ENCODE results near the gene PDSS2.
"Not testable (repeated sequence)": the region's sequence is repeated elsewhere in the genome, so short reads cannot be mapped to it uniquely, and the experiment has no call there.

The PDSS2 gene

GRCh38 chr6:107140581-107140980 is 318.8 kb downstream of the PDSS2 start:
- Histone ChIP-seq H3K4me3 (ENCODE audit: low read length) (no peak overlapping the region), H3K9me3 (ENCODE audit: control insufficient read depth, insufficient read depth, low read length) (no peaks in the 10 kb centered on the region), H3K27ac (ENCODE audit: low read length) (no peak overlapping the region), H3K36me3 (ENCODE audit: control insufficient read depth, insufficient read depth, low read length) (no peaks in the 10 kb centered on the region), H3K4me1 (ENCODE audit: control insufficient read depth, insufficient read depth, low read length) (no peaks in the 10 kb centered on the region), H3K27me3 (ENCODE audit: control insufficient read depth, insufficient read depth, low read length) (no peaks in the 10 kb centered on the region)
- no CpG with 5 or more reads among the region's 3 CpGs for WGBS (ENCODE audit: insufficient coverage, insufficient read length)
- DNase-seq (ENCODE audit: low read depth, low spot score), result no peak

GRCh38 chr6:107136324-107136723 is 323.0 kb downstream of the PDSS2 start:
- not testable (repeated sequence) for H3K4me3 ChIP-seq (ENCODE audit: low read length); H3K27ac ChIP-seq (ENCODE audit: low read length); H3K9me3 ChIP-seq (ENCODE audit: control insufficient read depth, insufficient read depth, low read length); H3K4me1 ChIP-seq (ENCODE audit: control insufficient read depth, insufficient read depth, low read length); DNase-seq (ENCODE audit: low read depth, low spot score); H3K36me3 ChIP-seq (ENCODE audit: control insufficient read depth, insufficient read depth, low read length); H3K27me3 ChIP-seq (ENCODE audit: control insufficient read depth, insufficient read depth, low read length)
- WGBS (ENCODE audit: insufficient coverage, insufficient read length), result no CpG with 5 or more reads among the region's 3 CpGs

GRCh38 chr6:107135048-107135680 is 324.2 kb downstream of the PDSS2 start:
- not testable (repeated sequence) for H3K4me1 ChIP-seq (ENCODE audit: control insufficient read depth, insufficient read depth, low read length); H3K27me3 ChIP-seq (ENCODE audit: control insufficient read depth, insufficient read depth, low read length); H3K4me3 ChIP-seq (ENCODE audit: low read length); H3K27ac ChIP-seq (ENCODE audit: low read length); H3K36me3 ChIP-seq (ENCODE audit: control insufficient read depth, insufficient read depth, low read length); DNase-seq (ENCODE audit: low read depth, low spot score); H3K9me3 ChIP-seq (ENCODE audit: control insufficient read depth, insufficient read depth, low read length)
- no CpG with 5 or more reads among the region's 14 CpGs for WGBS (ENCODE audit: insufficient coverage, insufficient read length)

GRCh38 chr6:107132330-107132954 is 326.9 kb downstream of the PDSS2 start:
- 0 out of 2 replicates have a peak, but pooled peaks cover 3% of the 10 kb centered on the region for H3K36me3 ChIP-seq (ENCODE audit: control insufficient read depth, insufficient read depth, low read length)
- H3K27ac ChIP-seq (ENCODE audit: low read length), result no peak overlapping the region
- H3K4me1 ChIP-seq (ENCODE audit: control insufficient read depth, insufficient read depth, low read length), result peaks cover 4% of the 10 kb centered on the region; the same call in 1 of the 2 replicates
- H3K4me3 ChIP-seq (ENCODE audit: low read length), result no peak overlapping the region
- no peaks in the 10 kb centered on the region for H3K9me3 ChIP-seq (ENCODE audit: control insufficient read depth, insufficient read depth, low read length)
- DNase-seq (ENCODE audit: low read depth, low spot score), result no peak
- no peaks in the 10 kb centered on the region for H3K27me3 ChIP-seq (ENCODE audit: control insufficient read depth, insufficient read depth, low read length)
- no CpG with 5 or more reads among the region's 8 CpGs for WGBS (ENCODE audit: insufficient coverage, insufficient read length)

- Histone ChIP-seq H3K9me3 (ENCODE audit: control insufficient read depth, insufficient read depth, low read length) (no peaks in the 10 kb centered on the region), H3K4me1 (ENCODE audit: control insufficient read depth, insufficient read depth, low read length) (peaks cover 6% of the 10 kb centered on the region; the same call in 1 of the 2 replicates), H3K27me3 (ENCODE audit: control insufficient read depth, insufficient read depth, low read length) (no peaks in the 10 kb centered on the region), H3K4me3 (ENCODE audit: low read length) (no peak overlapping the region), H3K36me3 (ENCODE audit: control insufficient read depth, insufficient read depth, low read length) (0 out of 2 replicates have a peak, but pooled peaks cover 3% of the 10 kb centered on the region), H3K27ac (ENCODE audit: low read length) (no peak overlapping the region)
- DNase-seq (ENCODE audit: low read depth, low spot score), result no peak
- no CpG with 5 or more reads among the region's 9 CpGs for WGBS (ENCODE audit: insufficient coverage, insufficient read length)
Measured at GRCh38 chr6:107129370-107129925, 329.9 kb downstream of the PDSS2 start.

GRCh38 chr6:107128577-107128976 is 330.8 kb downstream of the PDSS2 start:
- Histone ChIP-seq H3K27ac (ENCODE audit: low read length) (no peak overlapping the region), H3K27me3 (ENCODE audit: control insufficient read depth, insufficient read depth, low read length) (no peaks in the 10 kb centered on the region), H3K4me3 (ENCODE audit: low read length) (no peak overlapping the region), H3K9me3 (ENCODE audit: control insufficient read depth, insufficient read depth, low read length) (no peaks in the 10 kb centered on the region), H3K4me1 (ENCODE audit: control insufficient read depth, insufficient read depth, low read length) (peaks cover 6% of the 10 kb centered on the region; the same call in 1 of the 2 replicates), H3K36me3 (ENCODE audit: control insufficient read depth, insufficient read depth, low read length) (0 out of 2 replicates have a peak, but pooled peaks cover 3% of the 10 kb centered on the region)
- DNase-seq (ENCODE audit: low read depth, low spot score), result no peak
- no CpG with 5 or more reads among the region's 2 CpGs for WGBS (ENCODE audit: insufficient coverage, insufficient read length)

- no peaks in the 10 kb centered on the region for H3K27me3 ChIP-seq (ENCODE audit: control insufficient read depth, insufficient read depth, low read length)
- no peak overlapping the region for H3K4me3 ChIP-seq (ENCODE audit: low read length)
- DNase-seq (ENCODE audit: low read depth, low spot score), result no peak
- H3K36me3 ChIP-seq (ENCODE audit: control insufficient read depth, insufficient read depth, low read length), result 0 out of 2 replicates have a peak, but pooled peaks cover 3% of the 10 kb centered on the region
- no CpG with 5 or more reads among the region's 1 CpG for WGBS (ENCODE audit: insufficient coverage, insufficient read length)
- H3K4me1 ChIP-seq (ENCODE audit: control insufficient read depth, insufficient read depth, low read length), result peaks cover 6% of the 10 kb centered on the region; the same call in 1 of the 2 replicates
- no peak overlapping the region for H3K27ac ChIP-seq (ENCODE audit: low read length)
- H3K9me3 ChIP-seq (ENCODE audit: control insufficient read depth, insufficient read depth, low read length), result no peaks in the 10 kb centered on the region
Measured at GRCh38 chr6:107128175-107128574, 331.2 kb downstream of the PDSS2 start.

- H3K4me1 ChIP-seq (ENCODE audit: control insufficient read depth, insufficient read depth, low read length), result peaks cover 6% of the 10 kb centered on the region; the same call in 1 of the 2 replicates
- 0 out of 2 replicates have a peak, but pooled peaks cover 3% of the 10 kb centered on the region for H3K36me3 ChIP-seq (ENCODE audit: control insufficient read depth, insufficient read depth, low read length)
- WGBS (ENCODE audit: insufficient coverage, insufficient read length), result no CpG with 5 or more reads among the region's 5 CpGs
- no peak overlapping the region for H3K4me3 ChIP-seq (ENCODE audit: low read length)
- H3K9me3 ChIP-seq (ENCODE audit: control insufficient read depth, insufficient read depth, low read length), result no peaks in the 10 kb centered on the region
- H3K27ac ChIP-seq (ENCODE audit: low read length), result no peak overlapping the region
- DNase-seq (ENCODE audit: low read depth, low spot score), result no peak
- no peaks in the 10 kb centered on the region for H3K27me3 ChIP-seq (ENCODE audit: control insufficient read depth, insufficient read depth, low read length)
Measured at GRCh38 chr6:107125771-107126170, 333.6 kb downstream of the PDSS2 start.

- Histone ChIP-seq H3K36me3 (ENCODE audit: control insufficient read depth, insufficient read depth, low read length) (0 out of 2 replicates have a peak, but pooled peaks cover 3% of the 10 kb centered on the region), H3K27me3 (ENCODE audit: control insufficient read depth, insufficient read depth, low read length) (no peaks in the 10 kb centered on the region), H3K9me3 (ENCODE audit: control insufficient read depth, insufficient read depth, low read length) (no peaks in the 10 kb centered on the region), H3K4me3 (ENCODE audit: low read length) (no peak overlapping the region), H3K4me1 (ENCODE audit: control insufficient read depth, insufficient read depth, low read length) (peaks cover 6% of the 10 kb centered on the region; the same call in 1 of the 2 replicates), H3K27ac (ENCODE audit: low read length) (no peak overlapping the region)
- no peak for DNase-seq (ENCODE audit: low read depth, low spot score)
- WGBS (ENCODE audit: insufficient coverage, insufficient read length), result no CpG with 5 or more reads among the region's 4 CpGs
Measured at GRCh38 chr6:107124934-107125348, 334.4 kb downstream of the PDSS2 start.

GRCh38 chr6:107123501-107123900 is 335.9 kb downstream of the PDSS2 start:
- no peak overlapping the region for H3K4me3 ChIP-seq (ENCODE audit: low read length)
- H3K36me3 ChIP-seq (ENCODE audit: control insufficient read depth, insufficient read depth, low read length), result no peaks in the 10 kb centered on the region
- no peaks in the 10 kb centered on the region for H3K27me3 ChIP-seq (ENCODE audit: control insufficient read depth, insufficient read depth, low read length)
- H3K9me3 ChIP-seq (ENCODE audit: control insufficient read depth, insufficient read depth, low read length), result no peaks in the 10 kb centered on the region
- no peak for DNase-seq (ENCODE audit: low read depth, low spot score)
- H3K27ac ChIP-seq (ENCODE audit: low read length), result no peak overlapping the region
- WGBS (ENCODE audit: insufficient coverage, insufficient read length), result no CpG with 5 or more reads among the region's 6 CpGs
- H3K4me1 ChIP-seq (ENCODE audit: control insufficient read depth, insufficient read depth, low read length), result peaks cover 4% of the 10 kb centered on the region; the same call in 1 of the 2 replicates

All from iPS DF 6.9 (cell line).